Mucosa of stomach (tissue), 1 donor: ENCODE data around the gene IKBKE.

ENCODE experiments used
- H3K27me3 ChIP-seq: one replicate; pipeline ENCODE4 v1.7.0; 2013; ENCODE audit warnings: mild to moderate bottlenecking, low read length; ENCODE audit not compliant: control insufficient read depth, insufficient read depth
- H3K36me3 ChIP-seq: one replicate; pipeline ENCODE4 v1.7.0; 2013; ENCODE audit warnings: low read length; ENCODE audit not compliant: control insufficient read depth, insufficient read depth
- H3K4me1 ChIP-seq: one replicate; pipeline ENCODE4 v1.7.0; 2013; ENCODE audit warnings: mild to moderate bottlenecking, low read length; ENCODE audit not compliant: control insufficient read depth, insufficient read depth
- H3K4me3 ChIP-seq: one replicate; pipeline ENCODE4 v1.7.0; 2013; ENCODE audit warnings: low read length
- H3K9ac ChIP-seq: one replicate; pipeline ENCODE4 v1.7.0; 2013; ENCODE audit warnings: mild to moderate bottlenecking, low read length, moderate library complexity
- H3K9me3 ChIP-seq: one replicate; pipeline ENCODE4 v1.7.0; 2013; ENCODE audit warnings: mild to moderate bottlenecking, low read length, moderate library complexity; ENCODE audit not compliant: control insufficient read depth
- donor health status: Pancreatic carcinoma.

IKBKE gene

DNA sequence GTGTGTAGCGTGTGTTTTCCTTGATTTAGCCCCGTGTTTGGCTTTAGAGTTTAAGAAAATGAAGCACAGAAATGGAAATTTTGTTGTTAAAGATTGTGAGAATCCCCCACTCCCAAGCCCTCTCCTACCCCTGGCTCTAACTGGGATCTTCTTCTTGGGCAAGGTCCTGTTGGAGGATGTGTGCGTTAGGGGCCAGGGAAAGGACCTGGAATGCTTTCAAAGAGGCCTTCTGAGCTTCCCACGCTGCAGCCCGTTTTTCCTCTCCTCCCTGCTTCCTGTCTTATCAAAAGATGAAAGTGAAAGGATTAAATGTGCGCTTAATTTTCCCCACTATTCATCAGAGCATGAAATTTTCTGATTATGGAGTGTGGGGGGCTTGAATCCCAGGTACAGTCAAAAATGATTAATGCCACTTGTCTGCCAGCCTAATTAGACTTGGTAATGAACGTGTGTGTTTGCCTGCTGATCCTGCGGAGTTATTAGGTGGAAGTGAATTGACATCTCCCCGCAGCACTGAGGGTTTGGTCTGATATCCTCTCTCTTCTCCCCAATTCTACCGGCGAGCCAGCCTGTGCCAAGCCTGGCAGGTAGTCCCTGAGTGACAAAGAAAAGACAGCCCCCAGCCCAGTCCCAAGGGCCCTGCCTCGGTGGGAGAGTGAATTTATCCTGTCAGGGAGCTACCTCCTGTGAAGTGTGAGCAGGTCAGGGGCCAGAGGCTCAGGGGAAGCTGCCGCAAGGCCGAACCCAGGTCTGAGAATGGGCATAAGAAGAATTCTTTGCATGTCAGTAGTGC lies 42.0 kb downstream of the IKBKE start:
- Histone ChIP-seq H3K4me1 (peaks cover 63% of the 10 kb centered on the region), H3K4me3 (peak overlapping the region; percentile 5)

DNA sequence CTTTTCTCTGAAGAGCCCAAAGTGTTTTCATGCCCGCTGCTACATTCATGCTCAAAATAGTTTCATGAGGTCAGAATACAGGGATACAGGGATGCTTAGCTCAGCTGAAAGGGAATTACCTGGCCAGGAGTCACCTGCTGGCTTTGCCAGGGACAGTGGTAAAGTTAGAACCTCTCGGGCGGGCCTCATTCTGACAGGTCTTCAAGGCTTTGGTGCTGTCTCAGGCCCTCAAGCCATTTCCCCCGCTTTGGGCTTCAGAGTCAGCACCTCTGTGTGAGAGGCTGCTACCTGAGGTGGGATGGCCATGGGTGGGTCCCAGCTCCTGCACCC lies 42.5 kb downstream of the IKBKE start:
- Histone ChIP-seq H3K9ac (peak overlapping the region; percentile 50), H3K4me1 (peaks cover 63% of the 10 kb centered on the region), H3K9me3 (no peaks in the 10 kb centered on the region), H3K4me3 (no peak overlapping the region), H3K36me3 (no peaks in the 10 kb centered on the region), H3K27me3 (peaks cover 8% of the 10 kb centered on the region)

More for the DNA sequence above, 42.0 kb downstream of the IKBKE start:
- Histone ChIP-seq H3K9me3 (no peaks in the 10 kb centered on the region), H3K9ac (peak overlapping the region; percentile 50), H3K36me3 (no peaks in the 10 kb centered on the region), H3K27me3 (peaks cover 8% of the 10 kb centered on the region)

- no peak overlapping the region for H3K9ac ChIP-seq
- H3K9me3 ChIP-seq = no peaks in the 10 kb centered on the region
- no peak overlapping the region for H3K4me3 ChIP-seq
- no peaks in the 10 kb centered on the region for H3K36me3 ChIP-seq
- H3K27me3 ChIP-seq = peaks cover under 1% of the 10 kb centered on the region
- H3K4me1 ChIP-seq = peaks cover 57% of the 10 kb centered on the region
These were observed 43.2 kb downstream of the IKBKE start for GRCh38 chr1:206513312-206514111.

- Histone ChIP-seq H3K4me3 (no peak overlapping the region), H3K9ac (no peak overlapping the region), H3K4me1 (peaks cover 47% of the 10 kb centered on the region), H3K36me3 (no peaks in the 10 kb centered on the region), H3K27me3 (no peaks in the 10 kb centered on the region), H3K9me3 (no peaks in the 10 kb centered on the region)
These were observed 44.6 kb downstream of the IKBKE start for GRCh38 chr1:206514813-206515387.

DNA sequence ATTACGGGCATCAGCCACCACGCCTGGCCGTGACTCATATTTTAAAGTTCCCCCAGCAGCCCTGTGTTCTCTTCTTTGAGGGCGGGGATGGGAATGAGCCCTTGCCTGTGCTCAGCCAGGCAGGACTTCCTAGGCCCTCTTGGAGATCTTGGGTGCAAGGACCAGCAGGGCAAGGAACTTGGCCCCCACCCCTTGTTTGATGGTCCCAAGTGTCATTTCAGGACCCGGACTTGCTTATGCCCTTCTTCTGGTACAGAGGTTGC lies 46.4 kb downstream of the IKBKE start:
- no peaks in the 10 kb centered on the region for H3K9me3 ChIP-seq
- H3K36me3 ChIP-seq = no peaks in the 10 kb centered on the region
- H3K4me1 ChIP-seq = peaks cover 42% of the 10 kb centered on the region
- H3K9ac ChIP-seq = no peak overlapping the region
- no peaks in the 10 kb centered on the region for H3K27me3 ChIP-seq
- no peak overlapping the region for H3K4me3 ChIP-seq

- Histone ChIP-seq H3K27me3 (no peaks in the 10 kb centered on the region), H3K4me3 (no peak overlapping the region), H3K9ac (no peak overlapping the region), H3K4me1 (peaks cover 33% of the 10 kb centered on the region), H3K9me3 (no peaks in the 10 kb centered on the region), H3K36me3 (no peaks in the 10 kb centered on the region)
These were observed 47.5 kb downstream of the IKBKE start for GRCh38 chr1:206517784-206518183.

GRCh38 chr1:206518206-206518605 lies 47.9 kb downstream of the IKBKE start:
- no peak overlapping the region for H3K9ac ChIP-seq
- H3K36me3 ChIP-seq = no peaks in the 10 kb centered on the region
- H3K27me3 ChIP-seq = no peaks in the 10 kb centered on the region
- no peaks in the 10 kb centered on the region for H3K9me3 ChIP-seq
- H3K4me1 ChIP-seq = peaks cover 29% of the 10 kb centered on the region
- no peak overlapping the region for H3K4me3 ChIP-seq

DNA sequence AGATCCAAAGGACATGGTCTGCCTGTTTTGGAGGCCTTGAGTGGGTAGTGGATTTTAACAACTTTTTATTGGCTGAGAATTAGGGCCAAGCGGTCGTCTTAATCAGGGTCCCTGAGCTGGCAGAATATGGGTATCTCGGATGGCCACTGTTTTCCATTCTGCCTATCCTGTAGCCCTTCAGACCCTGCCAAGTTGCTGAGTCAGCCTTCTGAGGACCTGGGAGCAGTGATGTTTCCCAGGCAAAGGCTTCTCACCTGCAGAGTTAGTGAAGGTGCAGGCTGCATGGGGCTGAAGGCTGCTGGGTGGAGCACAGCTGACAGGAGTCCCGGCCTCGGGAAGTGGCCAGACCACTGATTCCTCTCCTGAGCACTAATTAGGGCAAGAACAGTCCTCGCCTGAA lies 48.5 kb downstream of the IKBKE start:
- Histone ChIP-seq H3K9ac (no peak overlapping the region), H3K4me3 (no peak overlapping the region), H3K36me3 (no peaks in the 10 kb centered on the region), H3K4me1 (peaks cover 23% of the 10 kb centered on the region), H3K27me3 (no peaks in the 10 kb centered on the region), H3K9me3 (no peaks in the 10 kb centered on the region)

DNA sequence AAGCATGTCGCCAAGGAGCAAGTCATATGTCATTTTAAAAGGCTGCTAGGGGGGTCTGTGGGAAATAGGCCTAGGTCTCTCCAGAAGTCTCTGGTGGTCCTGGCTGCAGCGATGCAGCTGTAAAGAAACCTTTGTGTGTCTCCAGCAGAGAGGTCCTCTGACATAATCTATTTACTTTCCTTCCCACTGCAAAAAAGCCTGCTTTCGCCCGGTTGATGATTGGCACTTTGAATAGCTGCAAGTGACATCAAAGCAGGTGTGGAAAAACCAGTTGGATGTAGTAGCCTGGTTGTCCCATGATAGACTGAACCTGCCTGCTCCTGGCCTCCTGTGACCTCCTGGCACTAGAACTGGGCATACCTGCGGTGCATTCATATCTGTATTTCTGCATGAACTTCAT lies 50.9 kb downstream of the IKBKE start:
- H3K36me3 ChIP-seq = no peaks in the 10 kb centered on the region
- no peak overlapping the region for H3K4me3 ChIP-seq
- peaks cover 10% of the 10 kb centered on the region for H3K4me1 ChIP-seq
- H3K27me3 ChIP-seq = no peaks in the 10 kb centered on the region
- H3K9ac ChIP-seq = no peak overlapping the region
- no peaks in the 10 kb centered on the region for H3K9me3 ChIP-seq

GRCh38 chr1:206521694-206522402 lies 51.6 kb downstream of the IKBKE start:
- Histone ChIP-seq H3K4me3 (no peak overlapping the region), H3K9ac (no peak overlapping the region), H3K4me1 (peaks cover 10% of the 10 kb centered on the region), H3K27me3 (no peaks in the 10 kb centered on the region), H3K9me3 (no peaks in the 10 kb centered on the region), H3K36me3 (no peaks in the 10 kb centered on the region)

DNA sequence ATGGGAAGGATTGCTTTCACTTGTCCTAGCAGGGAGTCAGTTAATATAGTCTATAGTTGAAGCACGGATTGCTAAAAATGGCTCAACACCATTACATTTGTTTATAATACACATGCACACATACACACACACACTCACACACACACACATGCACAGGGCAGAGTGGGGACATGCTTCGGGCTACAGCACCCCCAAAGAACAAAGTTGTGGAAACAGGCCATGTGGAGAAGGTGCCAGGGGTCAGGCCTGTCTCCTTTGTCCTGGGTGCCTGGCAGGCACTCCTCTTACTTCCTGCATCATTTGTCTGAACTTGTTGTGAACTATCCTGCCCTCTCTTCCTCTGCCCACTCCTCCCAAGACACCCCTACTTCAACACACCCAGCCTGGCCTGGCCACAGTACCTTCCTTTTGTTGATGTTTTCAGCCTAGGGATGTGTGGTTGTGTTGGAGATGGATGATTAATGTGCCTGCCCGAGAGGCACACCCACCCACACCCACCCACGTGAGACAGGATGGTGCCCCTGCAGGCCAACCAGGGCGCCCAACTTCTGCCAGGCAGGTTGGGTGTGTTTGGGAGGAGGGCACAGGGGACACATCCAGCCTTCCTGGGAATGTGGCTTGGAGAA lies 54.6 kb downstream of the IKBKE start:
- Histone ChIP-seq H3K36me3 (no peaks in the 10 kb centered on the region), H3K9ac (no peak overlapping the region), H3K4me3 (no peak overlapping the region), H3K4me1 (peaks cover 10% of the 10 kb centered on the region), H3K27me3 (no peaks in the 10 kb centered on the region), H3K9me3 (no peaks in the 10 kb centered on the region)
